HG02970 (cell line): ENCODE data around the gene GAB2.

Source experiments
- ATAC-seq: cut with Tn5 transposase; IDR thresholded peaks from one replicate; pipeline ENCODE4 v1.9.1; 2021; ENCODE audit warnings: mild to moderate bottlenecking, moderate library complexity, moderate number of reproducible peaks; ENCODE audit not compliant: unreplicated experiment, low FRiP score

Gene GAB2

DNA sequence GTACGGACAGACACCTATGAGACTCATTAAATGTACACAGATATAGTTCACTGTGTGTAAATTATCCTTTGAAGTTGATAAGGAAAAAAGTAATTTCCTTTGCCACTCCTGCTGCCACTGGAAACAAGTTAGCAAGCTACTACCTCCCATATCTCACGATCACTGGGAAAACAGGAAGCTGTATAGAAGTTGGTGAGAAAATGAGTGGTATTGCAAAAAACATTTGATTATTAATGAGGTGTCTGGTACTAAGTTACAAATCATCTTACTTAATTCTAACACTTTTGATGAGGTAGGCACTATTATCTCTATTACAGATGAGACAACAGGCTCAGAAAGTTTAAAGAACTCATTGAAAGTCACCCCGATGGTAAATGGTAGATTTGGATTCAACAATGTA is 68.5 kb downstream of the GAB2 start:
- no peak for ATAC-seq

DNA sequence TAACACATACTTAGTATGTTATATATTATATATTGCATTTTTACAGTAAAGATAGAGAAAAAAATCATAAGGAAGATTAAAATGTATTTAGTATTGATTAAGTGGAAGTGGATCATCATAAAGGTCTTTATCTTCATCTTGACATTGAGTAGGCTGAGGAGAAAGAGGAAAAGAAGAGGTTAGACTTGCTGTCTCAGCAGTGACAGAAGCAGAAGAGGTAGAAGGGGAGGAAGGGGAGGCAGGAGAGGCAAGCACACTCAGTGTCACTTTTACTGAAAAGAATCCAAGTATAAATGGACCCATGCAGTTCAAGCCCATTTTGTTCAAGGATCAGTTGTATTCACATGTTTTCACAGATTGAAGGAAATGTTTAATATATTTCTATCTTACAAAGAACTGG is 69.7 kb downstream of the GAB2 start:
- no peak for ATAC-seq

- no peak for ATAC-seq
These were observed 70.8 kb downstream of the GAB2 start for GRCh38 chr11:78346799-78347198.

GRCh38 chr11:78345450-78345849 is 72.2 kb downstream of the GAB2 start:
- no peak for ATAC-seq

DNA sequence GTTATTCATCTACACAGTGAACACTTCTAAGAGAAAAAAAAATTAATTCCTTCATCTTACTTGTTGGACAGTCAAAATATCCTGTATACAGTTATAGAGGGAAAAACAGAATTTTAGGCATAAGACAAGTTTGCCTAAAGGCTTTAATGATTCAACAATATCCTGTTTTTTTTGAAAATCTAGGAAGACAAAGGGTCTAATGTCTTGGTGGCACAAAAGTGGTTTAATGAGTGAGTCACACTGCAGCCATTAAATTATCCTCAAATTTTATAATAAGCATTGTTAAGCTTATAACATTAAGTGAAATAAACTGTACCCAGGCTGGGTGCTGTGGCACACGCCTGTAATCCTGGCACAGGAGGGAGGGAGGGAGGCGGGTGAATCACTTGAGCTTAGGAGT is 72.9 kb downstream of the GAB2 start:
- no peak for ATAC-seq

DNA sequence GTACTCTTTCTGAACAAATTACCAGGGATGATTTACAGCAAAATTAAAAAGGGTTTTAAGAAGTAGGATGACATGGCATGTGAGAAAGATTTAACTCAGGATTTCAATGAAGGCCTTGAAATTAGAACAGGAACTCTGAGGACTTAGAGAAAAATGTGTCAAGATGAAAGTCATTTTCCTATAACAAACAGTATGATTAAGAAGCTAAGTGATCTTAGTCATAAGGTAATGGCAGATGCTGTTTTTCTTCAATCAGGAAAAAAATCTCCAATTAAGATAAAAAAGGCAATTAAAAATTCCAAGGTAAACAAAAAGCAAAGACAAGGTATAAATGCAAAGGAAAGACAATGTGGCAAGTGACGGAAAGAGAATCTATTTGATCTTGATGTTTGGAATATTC is 73.5 kb downstream of the GAB2 start:
- no peak for ATAC-seq

- no peak for ATAC-seq
These were observed 74.3 kb downstream of the GAB2 start for GRCh38 chr11:78343303-78343702.

DNA sequence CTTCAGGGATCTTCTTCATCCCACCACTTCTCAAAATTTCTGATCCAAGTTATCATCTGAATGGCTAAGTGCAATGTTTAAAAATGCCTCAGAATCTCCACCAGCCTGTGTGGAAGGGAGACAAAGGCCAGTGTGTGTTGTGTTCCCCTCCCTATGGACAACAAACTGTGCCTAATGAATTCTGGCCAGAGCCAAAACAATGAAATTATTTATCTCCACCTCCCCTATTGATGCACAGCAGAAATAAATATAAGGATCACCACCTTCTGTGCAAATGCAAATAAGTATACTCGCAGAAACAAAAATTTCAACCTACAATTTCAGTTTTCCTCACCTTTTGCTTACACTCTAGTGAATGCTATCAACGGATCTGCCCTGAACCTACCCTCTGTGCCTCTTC is 75.8 kb downstream of the GAB2 start:
- ATAC-seq, result no peak

GRCh38 chr11:78340530-78340929 is 77.1 kb downstream of the GAB2 start:
- no peak for ATAC-seq

DNA sequence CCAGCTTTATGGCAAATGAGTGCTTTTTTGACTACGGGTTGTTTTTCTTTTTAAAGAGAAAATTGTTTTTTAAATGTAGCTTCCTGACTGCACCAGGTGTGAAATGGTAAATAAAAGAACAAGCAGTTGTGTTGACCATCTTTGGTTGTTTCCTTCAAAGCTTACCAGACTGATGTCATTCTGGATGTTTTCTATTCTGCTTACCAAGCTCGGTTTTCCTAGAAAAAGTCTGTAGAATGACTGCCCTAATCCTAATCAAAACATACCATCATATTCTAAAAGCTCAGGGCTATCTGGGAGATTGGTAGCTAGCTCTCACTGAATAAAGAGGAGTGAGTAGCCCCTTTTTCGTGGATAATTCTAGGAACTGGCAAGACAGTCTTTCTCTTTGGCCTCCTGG is 77.7 kb downstream of the GAB2 start:
- no peak for ATAC-seq

- no peak for ATAC-seq
These were observed 78.1 kb downstream of the GAB2 start for GRCh38 chr11:78339483-78339882.

GRCh38 chr11:78338702-78339101 is 78.9 kb downstream of the GAB2 start:
- no peak for ATAC-seq

DNA sequence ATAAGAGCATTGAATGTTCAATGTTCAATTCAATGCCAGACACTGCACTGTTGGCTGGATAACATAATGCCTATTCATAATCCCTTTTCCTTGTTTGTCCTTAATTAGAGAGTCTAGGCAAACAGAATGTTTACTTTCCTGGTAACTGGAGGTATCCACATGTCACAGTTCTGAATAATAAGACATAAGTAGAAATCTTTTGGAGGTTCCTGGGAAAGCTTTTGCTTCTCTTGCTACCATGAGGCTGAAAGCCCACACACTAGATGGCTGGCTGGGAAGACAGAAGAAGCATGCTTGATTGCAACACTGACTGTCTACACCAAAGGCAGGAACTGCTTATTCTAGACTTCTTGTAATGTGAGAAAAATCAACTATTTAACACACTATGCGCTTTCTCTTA is 79.5 kb downstream of the GAB2 start:
- ATAC-seq, result no peak

DNA sequence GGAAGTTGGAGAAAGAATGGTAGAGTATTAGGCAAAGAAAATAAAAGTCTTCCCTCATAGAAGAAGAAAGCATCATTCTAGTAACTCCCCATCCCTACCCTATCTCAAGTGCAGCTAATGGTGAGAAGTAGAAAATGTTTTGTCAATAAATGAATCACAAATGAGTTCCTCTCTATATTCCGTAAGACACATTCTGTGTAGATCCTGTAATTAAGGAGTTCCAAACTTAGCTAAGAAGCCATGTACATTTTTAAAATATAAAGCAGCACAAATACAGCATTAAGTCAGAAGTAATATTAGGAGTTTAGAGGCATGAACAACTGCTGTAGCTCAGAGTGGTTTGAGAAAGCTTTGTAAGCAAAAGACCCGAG is 80.1 kb downstream of the GAB2 start:
- no peak for ATAC-seq

DNA sequence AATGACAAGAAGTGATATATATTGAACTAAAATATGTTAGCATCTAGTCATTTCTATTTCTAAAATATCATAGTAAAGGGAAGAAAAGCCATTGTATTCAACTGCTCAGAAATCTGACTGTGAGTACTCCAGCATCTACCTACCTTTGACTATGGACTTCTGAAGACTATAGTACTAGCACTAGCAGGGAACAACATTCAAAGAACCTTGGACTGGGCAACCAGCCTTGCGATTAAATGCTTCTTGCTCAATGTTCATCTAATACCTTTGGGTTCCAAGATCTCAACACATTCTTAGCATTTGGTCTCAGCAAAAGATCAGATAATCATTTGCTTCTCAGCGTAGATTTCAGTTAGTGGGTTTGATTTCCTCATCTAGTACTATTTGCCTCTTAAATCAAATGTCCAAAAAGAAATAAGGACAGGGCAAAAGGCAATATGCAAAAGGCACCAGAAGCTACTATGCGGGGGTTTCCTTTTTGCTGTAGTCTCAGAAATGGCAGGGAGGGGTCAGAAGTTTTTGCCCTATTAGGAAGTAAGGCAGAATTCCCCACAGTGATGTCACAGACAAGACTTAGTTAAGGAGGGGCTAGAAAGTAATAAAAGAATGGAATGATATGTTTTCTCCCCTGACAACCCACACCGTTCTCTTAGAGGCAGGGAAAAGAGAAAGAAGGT is 80.6 kb downstream of the GAB2 start:
- no peak for ATAC-seq

DNA sequence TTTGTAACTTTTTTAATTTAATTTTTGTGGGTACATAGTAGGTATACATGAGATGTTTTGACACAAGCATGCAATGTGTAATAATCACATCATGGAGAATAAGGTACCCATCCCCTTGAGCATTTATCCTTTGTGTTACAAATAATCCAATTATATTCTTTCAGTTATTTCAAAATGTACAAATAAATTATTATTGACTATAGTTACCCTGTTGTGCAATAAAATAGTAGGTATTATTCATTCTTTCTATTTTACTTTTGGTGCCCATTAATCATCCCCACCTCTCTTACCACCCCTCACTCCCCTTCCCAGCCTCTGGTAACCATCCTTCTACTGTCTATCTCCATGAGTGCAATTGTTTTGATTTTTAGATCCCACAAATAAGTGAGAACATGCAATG is 83.5 kb downstream of the GAB2 start:
- ATAC-seq, result no peak

DNA sequence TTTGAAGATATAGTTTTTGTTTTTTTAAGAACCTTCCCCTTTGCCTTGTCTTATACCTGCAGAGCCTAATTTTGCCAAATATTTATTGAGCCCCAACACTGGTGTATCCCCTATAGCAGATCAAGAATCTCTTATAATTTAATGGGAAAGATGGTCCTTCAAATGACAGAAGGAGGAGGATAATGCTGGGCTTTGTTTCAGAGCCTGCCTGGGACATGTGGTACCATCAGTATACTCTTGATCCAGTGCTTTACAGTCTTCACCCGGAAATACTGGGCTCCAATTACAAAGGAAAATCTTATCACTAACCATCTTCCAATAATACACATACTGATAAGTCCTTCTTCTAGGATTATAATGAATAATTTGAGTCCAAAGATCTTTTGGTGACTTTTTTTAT is 84.7 kb downstream of the GAB2 start:
- ATAC-seq, result no peak

DNA sequence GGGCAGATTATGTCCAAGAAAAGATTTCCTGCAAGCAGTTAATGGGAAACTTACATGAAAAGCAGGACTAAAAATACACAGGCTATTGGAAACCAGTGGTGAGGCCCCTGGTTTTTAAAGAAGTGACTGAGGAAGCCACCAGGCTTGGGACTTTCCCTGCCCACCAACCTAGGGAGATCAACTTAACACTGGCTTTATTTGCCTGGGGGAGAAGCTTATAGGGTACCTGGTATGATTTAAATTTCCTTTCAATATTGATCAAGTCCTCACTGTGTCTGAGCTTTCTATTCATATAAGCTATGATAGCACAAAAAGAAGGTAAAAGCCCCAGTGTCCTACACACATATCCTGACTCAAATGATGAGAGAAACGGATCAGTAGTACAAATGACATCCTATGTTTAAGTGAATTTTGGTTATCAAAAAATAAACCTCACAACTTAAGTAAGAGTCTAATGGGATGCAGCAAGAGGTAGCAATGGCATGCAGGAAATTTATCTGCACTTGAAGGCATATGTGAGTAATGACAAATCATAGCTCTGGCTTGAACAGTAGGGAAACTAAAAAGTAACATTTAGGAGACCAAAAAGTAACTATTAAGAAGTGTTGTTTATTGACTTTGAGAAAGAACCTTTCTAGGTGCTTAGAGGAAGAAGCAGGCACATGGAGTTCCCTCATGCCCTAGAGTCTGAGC is 85.3 kb downstream of the GAB2 start:
- ATAC-seq, result no peak

- no peak for ATAC-seq
These were observed 85.9 kb downstream of the GAB2 start for GRCh38 chr11:78331711-78332110.

- no peak for ATAC-seq
These were observed 87.3 kb downstream of the GAB2 start for GRCh38 chr11:78330361-78330760.

DNA sequence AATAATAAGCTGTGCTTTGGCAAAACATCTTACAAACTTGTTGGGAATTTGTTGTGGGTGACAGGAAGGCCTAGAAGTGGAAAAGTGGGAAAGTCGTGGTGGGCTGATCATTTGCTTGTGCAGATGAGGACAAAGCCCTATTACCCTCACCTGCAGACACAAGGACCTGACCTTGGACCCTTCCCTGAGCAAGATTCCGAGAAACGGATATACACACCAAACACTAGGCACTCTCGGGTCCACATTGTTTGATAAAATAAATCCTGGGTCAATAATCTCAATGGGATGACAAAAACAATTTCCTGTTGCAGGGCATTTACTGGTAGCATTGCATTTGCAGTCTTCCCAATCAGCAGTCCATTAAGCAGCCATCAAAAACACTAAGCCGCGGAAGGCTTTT is 89.7 kb downstream of the GAB2 start:
- ATAC-seq, result no peak

DNA sequence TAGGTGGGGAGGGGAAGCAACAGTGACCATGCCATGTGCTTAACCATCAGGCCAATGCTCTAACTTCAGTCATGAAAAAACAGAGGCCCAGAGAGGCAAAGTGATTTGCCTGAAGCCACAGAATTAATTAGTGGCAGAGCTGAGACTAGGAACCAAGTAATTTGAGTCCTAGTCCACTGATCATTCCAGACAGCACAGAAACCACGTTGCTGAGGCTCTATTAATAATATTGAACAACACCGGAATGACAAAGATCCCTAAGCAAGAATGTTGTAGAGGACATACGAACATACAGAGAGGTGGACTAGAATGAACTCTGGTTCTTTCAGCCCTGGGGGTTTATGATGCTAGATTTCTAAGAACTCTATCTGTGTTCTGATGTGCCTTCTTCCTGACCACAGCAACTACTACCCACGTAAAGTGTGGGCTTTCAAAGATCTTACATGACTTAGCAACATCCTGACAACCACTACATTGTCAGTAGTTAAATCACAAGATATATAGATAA is 92.3 kb downstream of the GAB2 start:
- ATAC-seq, result no peak
